CD4-positive, alpha-beta T cell treated with Interleukin-15 for 1 hour (primary cell): ENCODE data around the gene RNF224.
"Not testable (repeated sequence)": the region's sequence is repeated elsewhere in the genome, so short reads cannot be mapped to it uniquely, and the experiment has no call there.

Source experiments
- DNase-seq: peaks from one replicate; pipeline ENCODE4 v3.0.0-alpha.2; 2020

RNF224 gene

DNA sequence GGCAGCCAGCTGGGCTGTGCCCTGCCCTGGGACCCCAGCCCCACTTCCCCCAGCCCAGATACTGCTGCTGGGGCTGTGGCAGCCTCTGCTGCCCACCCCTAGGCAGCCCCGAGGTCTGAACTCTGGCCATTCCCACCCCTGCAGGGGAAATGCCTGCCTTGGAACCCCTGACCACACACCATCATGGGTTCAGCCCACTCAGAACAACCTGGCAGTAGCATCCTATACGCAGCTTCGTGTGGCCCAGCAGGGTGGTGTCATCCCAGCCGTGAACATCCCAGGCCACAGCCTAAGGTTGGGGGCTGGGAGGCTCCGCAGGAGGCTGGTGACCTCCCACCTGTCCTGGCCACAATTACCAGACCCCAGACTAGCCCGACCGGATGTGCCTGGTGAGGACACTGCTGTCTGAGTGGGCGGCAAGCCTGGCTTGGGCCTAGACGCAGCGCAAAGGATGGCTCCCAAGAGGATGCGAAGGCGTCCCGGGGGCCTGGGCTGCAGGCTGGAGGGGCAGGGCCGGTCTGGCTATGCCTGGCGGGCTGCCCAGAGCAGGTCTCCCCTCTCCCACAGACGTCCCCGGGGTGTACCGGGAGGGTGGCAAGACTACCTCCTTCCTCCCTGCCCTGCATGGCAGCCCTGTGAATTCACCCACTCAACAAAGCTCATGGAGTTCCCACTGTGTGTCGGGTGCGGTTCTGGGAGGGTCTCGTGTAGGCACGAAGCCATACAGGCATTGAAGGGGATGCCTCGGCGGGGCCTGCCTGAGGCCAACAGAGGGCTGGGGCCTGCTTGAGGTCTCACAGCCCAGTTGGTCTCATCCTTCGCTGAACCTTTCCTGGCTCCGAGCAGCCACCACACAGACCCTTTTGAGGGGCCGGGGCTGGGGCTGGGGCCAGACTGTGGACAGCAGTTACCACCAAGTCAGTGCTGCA, 1.9 kb downstream of the RNF224 start:
- no peak for DNase-seq

DNA sequence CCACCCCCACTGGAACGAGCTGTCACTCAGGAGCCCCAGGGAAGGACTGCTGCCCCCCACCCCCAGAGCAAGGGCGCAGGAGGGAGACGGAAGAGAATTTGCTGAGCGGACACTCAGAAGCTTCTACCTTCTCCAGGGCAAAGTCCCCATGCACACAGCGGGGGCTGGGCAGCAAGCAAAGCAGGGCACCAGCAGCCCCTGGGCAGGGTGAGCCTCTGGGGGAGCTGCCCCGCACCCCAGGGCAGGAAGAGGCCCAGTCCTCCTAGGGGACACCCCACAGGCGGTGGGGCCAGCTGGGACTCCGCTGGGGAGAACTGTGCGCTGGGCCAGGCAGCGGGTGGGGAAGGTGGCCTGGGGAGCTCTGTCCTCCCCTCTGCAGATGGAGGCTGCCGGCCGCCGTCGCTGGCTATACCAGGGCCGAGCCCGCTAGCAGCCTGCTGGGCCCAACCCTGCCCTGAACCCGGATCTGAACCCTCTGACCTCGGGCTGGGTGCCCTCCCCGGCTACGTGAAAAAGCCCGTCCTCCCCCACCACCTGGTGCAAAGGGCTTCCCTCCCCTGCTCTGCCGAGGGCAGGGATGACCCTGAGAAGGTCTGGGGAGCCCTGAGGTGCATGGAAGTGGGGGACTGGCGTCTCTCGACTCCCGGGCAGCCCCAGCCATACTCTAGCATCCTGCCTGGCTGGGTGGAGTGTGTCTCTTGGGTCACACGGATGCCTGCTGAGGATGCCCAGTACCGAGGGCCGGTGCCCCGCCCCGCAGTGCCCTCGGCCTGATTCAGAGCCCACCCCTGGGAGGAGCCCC, 2.8 kb downstream of the RNF224 start:
- no peak for DNase-seq

DNA sequence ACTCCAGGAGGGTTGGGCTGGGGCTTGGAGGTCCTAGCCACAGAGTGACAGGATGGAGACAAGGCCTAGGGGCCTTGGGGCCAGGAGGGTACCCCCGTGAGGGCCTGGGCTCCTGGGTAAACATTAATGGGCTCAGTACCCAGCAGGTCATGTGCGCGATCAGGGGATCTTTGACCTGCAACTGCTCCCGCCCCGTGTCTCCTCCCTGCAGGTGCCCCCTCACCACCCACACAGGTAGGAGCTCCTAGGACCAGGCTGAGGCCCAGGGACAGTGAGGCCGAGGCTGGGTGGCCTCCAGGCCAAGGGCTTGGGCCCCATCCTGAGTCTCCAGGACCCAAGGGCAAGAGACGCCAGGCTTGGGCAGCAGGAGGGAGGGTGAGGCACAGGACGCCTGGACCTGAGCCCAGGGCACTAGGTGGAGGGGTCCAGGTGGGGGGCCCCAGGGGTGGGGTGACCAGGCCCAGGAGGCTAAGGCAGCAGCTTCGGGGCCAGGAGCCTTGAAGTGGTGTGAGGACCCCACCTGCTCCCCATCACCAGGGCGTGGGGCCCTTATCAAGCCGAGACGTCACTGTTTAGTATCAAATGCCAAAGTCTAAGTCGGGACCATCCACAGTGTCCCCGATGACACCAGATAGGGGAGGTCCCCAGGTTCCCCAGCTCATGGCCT, 3.5 kb downstream of the RNF224 start, which contains the start of gene SLC34A3:
SLC34A3 (plus strand) TSS at position 197 of the 667 bp plus-strand sequence. CDS start 802 bp downstream, outside the sequence.
- DNase-seq = no peak

DNA sequence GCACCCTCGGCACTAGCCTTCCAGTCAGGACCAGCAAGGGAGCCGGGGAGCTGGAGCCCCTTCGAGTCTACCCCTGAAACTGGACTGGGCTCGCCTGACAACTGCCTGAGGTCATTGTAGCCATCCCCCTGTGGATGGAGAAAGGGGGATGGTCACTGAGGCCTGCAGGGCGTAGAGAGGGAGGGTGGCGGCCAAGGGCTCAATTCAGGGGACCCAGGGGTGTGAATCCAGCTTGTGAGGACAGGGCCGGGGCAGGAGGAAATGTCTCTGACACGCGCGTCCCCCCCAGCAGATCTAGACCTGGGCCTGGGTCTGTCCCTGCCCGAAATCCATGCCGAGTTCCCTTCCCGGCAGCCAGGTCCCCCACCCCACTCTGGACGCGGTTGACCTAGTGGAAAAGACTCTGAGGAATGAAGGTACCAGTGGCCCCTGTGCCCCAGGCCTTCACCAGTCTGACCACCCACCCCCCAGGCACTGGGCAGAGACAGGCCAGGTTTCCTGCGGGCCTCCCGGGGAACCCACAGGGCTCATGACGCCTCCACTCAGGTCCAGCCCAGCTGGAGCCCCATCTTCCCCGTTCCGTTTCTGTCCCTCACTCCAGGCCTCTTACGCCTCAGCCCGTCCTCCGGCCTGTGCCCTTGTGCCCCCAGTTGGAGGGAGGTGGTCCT, 4.2 kb downstream of the RNF224 start:
- DNase-seq = no peak

DNA sequence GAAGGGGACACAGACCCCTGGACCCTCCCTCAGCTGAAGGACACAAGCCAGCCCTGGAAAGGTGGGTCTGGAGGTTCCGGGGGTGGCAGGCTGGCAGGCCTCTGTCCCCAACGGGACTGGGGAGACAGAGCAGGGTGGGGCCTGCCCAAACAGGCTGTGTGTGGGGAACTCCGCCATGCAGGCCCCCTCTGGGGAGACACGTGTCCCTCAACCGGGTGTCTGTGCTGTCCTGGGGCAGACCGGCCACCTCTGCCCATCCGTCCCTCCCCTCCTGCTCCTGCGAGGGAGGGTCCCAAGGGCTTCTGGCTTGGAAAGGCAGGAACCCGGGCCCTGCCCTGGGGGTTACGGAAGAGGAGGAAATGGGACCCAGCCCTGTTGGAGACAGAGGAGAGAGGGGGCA, 4.8 kb downstream of the RNF224 start:
- DNase-seq = no peak

DNA sequence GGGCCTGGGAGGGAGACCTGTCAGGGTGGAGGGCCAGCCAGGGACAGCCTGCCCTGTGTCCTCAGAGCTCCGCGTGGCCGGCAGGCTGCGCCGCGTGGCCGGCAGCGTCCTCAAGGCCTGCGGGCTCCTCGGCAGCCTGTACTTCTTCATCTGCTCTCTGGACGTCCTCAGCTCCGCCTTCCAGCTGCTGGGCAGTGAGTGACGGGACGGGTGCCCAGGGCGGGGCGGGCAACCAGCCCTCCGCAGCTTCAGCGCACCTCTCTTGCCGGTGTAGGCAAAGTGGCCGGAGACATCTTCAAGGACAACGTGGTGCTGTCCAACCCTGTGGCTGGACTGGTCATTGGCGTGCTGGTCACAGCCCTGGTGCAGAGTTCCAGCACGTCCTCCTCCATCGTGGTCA, 5.2 kb downstream of the RNF224 start:
- DNase-seq = no peak

DNA sequence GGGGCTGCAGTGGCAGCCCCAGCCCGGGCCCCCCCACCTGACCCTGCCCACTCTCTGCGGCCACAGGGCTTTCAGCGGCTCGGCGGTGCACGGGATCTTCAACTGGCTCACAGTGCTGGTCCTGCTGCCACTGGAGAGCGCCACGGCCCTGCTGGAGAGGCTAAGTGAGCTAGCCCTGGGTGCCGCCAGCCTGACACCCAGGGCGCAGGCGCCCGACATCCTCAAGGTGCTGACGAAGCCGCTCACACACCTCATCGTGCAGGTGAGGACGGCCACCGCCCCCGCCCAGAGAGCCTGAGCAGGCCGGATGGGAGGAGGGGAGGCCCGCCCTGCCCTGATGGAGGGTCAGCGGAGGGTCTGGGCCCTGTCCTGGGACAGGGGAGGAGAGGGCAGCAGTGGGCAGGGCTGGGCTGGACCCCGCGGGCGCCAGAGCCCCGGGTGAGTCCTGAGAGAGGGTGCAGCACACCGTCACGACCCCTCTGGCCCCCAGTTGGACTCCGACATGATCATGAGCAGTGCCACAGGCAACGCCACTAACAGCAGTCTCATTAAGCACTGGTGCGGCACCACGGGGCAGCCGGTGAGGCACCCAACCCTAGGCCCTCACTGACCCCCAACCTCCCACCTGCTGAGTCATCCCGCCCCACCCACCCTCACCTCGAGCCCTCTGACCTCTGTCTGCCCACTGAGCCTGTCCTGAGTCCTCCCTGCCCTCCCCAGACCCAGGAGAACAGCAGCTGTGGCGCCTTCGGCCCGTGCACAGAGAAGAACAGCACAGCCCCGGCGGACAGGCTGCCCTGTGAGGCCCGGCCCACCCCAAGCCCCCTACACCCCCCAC, 6.1 kb downstream of the RNF224 start:
- no peak for DNase-seq

DNA sequence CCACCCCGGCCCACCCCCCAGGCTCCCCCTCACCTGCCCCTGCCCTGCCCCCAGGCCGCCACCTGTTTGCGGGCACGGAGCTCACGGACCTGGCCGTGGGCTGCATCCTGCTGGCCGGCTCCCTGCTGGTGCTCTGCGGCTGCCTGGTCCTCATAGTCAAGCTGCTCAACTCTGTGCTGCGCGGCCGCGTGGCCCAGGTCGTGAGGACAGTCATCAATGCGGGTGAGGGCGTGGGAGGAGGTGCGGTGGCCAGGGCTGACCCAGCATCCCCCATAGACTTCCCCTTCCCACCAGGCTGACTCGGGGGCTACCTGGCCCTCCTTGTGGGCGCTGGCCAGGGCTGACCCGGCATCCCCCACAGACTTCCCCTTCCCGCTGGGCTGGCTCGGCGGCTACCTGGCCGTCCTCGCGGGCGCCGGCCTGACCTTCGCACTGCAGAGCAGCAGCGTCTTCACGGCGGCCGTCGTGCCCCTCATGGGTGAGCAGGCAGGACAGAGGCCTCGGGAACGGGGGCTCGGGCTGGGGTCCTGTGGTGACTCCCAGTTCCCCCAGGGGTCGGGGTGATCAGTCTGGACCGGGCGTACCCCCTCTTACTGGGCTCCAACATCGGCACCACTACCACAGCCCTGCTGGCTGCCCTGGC, 6.9 kb downstream of the RNF224 start:
- DNase-seq = no peak

DNA sequence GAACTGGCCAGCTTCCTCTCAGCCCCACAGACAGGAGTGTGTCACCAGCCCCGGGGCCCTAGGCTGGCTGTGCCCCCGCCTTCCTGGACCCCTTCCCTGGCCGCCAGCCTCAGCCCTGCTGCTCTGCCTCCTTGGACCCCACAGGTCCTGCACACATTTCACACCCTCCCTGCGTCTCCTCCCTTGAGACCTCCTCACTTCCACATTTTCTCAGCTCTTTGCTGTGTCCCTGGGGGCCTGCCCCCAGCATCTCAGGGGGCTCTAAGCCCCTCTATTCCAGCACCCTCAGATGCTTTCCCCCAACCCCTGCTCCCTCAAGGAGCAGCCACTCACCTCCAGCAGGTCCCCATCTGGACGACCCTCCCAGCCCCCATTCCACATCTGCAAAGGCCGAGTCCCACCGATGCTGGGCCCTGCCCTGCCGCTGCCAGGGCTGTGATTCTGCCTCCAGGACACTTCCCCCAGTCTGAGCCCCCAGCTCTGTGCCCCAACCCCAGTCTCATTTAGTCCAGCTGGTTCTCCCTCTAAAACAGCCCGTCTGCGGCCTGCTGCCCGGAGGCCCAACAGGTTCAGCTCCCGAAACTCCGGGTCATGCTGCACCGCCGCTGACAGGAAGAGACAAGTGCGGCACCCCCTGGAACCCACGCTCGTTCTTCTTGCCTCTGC, 7.6 kb downstream of the RNF224 start:
- no peak for DNase-seq

DNA sequence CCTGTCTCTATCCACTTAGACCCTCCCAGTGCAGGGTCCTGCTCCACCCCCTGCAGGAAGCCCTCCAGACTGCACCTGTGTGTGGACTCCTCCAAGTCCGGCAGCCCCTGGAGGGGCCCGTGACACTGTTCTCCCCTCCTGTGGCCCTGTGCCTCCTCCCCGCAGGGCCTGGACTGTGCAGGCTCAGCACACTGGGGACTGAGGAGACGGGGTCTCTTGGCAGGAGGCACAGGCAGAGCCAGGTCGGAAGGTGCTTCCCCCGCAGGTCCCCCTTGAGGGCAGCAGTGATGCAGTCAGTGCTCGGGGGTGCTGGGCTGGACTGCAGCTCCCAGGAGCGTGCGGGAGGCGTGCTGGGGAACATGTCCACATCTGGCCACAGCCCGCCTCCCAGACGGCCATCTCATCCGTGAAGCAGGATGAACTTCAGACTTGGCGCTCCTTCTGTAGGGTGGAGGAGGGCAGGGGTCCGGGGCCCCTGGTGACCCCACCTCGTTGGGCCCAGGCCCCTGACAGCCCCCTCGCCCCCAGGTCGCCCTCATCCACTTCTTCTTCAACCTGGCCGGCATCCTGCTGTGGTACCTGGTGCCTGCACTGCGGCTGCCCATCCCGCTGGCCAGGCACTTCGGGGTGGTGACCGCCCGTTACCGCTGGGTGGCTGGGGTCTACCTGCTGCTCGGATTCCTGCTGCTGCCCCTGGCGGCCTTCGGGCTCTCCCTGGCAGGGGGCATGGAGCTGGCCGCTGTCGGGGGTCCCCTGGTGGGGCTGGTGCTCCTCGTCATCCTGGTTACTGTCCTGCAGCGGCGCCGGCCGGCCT, 8.3 kb downstream of the RNF224 start:
- DNase-seq = no peak

DNA sequence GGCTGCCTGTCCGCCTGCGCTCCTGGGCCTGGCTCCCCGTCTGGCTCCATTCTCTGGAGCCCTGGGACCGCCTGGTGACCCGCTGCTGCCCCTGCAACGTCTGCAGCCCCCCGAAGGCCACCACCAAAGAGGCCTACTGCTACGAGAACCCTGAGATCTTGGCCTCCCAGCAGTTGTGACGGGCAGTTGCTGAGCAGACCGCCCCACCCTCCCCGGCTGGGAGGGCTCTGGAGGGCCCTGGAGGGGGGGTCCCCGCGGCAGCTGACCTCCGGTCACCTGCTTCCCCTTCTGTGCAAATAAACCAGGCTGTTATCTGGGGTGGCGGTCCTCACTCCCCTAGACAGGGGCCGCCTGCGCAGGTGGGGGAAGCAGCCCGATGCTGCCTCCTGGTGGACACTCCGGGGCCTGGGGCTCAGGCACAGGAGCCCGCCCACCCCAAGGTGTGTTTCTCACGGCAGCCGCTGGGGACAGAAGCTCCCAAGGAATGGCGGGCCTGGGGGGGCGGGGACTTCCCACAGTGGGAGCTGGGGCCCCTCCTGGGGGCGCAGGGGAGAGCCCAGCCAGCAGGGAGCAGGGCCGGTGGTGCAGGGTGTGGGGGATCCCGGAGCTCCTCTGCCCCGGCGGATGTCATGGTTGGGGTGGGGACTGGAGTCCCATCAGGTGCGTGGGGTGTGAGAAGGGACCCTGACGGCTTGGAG, 9.1 kb downstream of the RNF224 start:
- peak; percentile 88 for DNase-seq

DNA sequence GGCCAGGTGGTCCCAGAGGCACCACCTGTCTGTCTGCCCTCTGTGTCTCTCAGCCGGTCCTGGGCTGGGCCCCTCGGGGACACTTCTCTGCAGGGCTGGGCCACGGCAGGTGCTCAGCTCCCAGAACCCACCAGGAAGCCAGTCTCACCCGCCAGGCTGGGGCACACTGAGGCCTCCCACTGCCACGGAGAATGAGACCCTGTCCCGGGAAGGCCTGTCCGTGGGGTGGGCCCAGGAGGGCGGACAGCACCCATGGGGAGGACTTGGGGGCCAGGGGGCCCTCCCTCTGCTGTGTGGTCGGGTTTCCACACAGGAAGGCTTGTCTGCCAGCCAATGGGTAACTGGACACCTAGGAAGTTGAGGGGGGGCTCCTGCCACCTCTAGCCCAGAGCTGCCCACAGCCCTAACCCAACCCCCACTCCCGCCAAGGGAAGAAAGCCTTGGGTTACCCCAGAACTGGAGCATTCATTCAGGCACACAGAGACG, 9.7 kb downstream of the RNF224 start:
- DNase-seq = no peak

DNA sequence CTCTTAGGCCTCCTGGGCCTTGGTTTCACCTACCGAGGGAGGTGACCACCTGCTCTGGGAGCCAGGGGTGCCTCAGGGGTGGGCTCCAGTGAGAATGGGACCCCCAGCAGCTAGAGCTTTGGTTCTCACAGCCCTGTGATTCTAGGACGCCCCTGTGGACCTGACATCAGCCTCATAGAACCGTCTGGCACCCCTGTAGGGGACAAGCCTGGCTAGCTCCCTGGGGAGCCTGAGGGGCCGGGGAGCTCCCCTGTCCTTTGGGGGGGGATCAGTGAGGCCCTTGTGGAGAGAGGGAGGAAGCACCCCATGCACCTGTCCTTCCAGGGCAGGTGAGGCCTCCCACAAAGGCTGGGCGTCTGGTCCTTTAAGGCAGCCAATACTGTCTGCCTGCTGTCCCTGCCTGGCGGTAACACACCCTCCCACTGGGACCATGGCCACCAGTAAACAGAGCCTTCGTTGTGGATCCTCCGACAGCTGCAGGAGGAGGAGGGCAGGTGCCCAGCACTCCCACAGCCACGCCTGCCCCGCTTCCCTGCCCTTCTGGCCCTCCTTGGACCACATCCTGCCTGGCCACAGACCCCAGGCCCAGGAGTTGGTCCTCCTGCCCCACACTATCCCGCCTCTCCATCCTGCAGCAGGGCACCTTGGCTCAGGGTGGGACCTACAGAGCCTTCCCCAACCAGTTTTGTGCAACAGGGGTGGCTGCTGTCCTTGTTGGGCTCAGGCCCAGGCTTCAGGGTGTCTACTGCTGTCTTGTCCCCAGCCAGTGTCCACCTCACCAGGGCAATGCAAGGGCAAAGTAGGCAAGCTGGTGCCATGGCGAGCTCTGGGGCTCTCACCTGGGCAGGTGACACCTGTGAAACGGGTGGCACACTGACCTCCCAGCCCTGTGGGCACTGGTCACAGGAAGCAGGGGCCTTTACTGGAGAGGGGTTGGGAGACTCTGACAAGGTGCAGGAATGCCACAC, 10.7 kb downstream of the RNF224 start:
- no peak for DNase-seq

DNA sequence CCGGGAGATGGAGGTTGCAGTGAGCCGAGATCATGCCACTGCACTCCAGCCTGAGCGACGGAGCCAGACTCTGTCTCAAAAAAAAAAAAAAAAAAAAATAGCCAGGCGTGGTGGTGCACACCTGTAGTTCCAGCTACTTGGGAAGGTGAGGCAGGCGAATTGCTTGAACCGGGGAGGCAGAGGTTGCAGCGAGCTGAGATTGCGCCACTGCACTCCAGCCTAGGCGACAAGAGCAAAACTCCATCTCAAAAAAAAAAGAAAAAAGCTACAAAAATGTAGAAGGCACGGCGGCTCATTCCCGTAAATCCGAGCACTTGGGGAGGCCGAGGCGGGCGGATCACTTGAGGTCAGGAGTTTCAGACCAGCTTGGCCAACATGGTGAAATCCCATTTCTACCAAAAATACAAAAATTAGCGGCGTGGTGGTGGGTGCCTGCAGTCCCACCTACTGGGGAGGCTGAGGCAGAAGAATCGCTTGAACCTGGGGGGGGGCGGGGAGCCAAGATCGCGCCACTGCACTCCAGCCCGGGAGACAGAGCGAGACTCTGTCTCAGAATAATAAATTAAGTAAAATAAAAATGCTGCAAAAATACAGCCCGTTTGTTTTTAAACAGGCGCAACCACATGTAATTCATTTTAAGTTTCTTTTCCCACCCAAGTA, 12.4 kb downstream of the RNF224 start:
- DNase-seq = not testable (repeated sequence)

DNA sequence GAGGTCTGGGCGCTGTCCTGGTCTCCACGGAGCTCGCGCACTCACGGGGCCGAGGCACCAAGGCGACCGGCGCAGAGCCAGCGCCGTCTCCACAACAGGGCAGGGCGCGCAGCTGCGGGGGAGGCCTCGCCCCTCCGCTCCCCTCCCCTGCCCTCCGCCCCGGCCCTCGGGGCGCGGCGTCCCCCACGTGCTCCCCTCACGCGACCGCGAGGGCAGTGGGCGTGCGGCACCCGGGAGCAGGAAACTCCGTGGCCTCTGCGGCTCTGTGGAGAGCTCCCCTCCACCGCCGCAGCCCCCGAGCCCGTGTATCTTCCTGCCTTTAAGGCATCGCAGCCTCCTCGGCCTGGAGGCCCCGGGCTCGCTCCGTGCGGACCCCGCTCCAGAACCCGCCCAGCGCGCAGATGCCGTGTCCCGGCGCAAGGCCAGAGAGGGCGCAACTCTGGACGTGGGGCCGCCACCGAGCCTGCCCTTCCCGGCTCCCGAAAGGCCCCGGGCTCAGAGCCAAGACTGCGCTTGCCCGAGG, 13.1 kb downstream of the RNF224 start:
- DNase-seq = peak; percentile 72

DNA sequence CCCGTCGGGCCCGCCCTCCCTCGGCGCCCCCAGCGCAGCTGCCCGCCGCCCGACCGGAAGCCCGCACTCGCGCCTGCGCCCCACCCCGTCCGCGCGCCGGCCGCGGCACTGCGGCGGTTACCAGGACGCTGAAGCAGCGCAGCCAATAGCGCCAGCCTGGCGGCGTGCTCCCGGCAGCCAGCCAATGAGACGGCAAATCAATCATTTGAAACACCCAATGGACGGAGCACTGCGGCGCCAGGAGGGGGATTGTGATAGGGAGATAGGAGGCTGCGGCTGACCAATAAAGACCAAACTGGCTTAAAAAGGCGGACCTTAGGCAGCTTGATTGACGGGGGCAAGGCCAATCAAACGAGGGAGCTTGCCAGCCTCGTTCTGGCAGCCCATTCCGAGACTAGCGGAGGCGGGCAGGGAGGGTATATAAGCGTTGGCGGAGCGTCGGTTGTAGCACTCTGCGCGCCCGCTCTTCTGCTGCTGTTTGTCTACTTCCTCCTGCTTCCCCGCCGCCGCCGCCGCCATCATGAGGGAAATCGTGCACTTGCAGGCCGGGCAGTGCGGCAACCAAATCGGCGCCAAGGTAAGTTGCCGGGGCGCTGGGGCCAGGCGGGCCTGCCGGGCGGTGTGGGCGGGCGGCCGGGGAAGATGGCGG, 13.7 kb downstream of the RNF224 start, which contains the start of gene TUBB4B:
TUBB4B (plus strand) TSS at position 447 of the 649 bp plus-strand sequence; CDS start at position 521, 74 bp downstream.
- peak; percentile 100 for DNase-seq
